Astrocyte (in vitro differentiated cells and primary cell): Measurements from ENCODE around the gene PTGER2.

Experiments used
- EZH2 ChIP-seq: IDR thresholded peaks from 2 replicates; pipeline ENCODE4 v1.6.1; 2012; ENCODE audit warnings: mild to moderate bottlenecking, low read length, inconsistent platforms; ENCODE audit not compliant: insufficient read depth
- TF ChIP-seq, protein P1 (sequence below): IDR thresholded peaks from 2 replicates; pipeline ENCODE4 v1.5.1; 2011; ENCODE audit warnings: low read depth, mild to moderate bottlenecking, inconsistent platforms, low read length, moderate library complexity; ENCODE audit not compliant: insufficient read depth

DNA sequence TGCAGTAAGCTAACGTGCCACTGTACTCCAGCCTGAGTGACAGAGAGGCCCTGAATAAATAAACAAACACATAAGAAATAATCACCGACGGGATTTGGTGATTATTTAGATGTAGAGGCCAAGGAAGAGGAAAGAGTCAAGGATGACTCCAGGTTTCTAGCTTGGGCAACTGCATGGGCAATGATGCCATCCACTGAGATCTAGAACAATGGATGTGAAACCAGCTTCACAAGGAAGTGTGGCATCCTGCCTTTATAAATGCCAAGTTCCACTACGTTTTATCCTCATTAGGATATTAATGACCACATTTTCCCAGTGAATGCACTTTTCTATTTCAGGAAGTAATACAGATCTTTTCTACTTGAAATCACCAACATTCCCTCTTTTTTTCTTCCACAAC lies 10.9 kb upstream of the PTGER2 start:
- TF ChIP-seq, protein P1, sequence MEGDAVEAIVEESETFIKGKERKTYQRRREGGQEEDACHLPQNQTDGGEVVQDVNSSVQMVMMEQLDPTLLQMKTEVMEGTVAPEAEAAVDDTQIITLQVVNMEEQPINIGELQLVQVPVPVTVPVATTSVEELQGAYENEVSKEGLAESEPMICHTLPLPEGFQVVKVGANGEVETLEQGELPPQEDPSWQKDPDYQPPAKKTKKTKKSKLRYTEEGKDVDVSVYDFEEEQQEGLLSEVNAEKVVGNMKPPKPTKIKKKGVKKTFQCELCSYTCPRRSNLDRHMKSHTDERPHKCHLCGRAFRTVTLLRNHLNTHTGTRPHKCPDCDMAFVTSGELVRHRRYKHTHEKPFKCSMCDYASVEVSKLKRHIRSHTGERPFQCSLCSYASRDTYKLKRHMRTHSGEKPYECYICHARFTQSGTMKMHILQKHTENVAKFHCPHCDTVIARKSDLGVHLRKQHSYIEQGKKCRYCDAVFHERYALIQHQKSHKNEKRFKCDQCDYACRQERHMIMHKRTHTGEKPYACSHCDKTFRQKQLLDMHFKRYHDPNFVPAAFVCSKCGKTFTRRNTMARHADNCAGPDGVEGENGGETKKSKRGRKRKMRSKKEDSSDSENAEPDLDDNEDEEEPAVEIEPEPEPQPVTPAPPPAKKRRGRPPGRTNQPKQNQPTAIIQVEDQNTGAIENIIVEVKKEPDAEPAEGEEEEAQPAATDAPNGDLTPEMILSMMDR = no peak
- TF ChIP-seq EZH2 = no peak
